ENCODE results near the gene ASMT.
"Not testable (repeated sequence)": the region's sequence is repeated elsewhere in the genome, so short reads cannot be mapped to it uniquely, and the experiment has no call there.

The ASMT gene

DNA sequence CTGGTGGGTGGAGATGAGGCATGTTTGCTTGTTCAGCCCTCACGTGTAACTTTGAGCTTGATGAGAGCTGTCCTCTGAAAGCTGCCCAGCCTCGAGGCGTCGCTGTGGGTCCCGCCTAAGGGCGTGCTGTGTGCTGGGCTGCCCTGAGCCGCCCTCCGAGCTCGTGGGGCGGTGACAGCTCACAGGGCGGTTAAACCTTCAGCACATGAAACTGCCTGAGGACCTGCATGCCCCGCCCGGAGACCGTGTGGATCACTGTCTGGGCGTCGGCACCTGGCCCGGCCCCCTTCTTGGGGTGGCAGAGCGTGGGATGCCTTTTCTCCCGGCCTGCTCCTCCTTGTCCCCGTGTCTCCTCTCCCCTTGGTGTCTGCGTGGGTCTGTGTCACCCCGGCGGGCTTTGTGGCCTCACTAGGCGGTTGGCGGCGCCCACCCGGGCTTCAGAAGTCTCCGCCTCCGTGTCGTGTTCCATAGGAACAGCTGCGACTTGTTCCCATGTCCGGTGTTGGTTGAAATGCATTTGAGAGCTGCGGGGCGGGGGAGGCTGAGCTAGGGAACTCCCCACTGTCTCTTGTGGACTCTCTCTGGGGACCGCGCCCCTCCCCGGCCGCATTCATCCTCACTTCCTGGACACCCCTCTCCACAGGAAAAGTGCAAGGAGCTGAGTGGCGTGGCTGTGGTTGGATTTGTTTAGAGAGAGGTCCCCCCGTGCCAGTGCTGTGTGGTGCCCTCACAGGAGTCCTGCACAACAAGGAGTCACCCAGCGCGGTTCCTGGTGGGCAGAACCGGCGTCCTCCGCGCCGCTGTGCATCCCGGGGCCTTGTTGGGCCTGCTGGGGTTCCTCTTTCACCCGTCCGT is 16.6 kb upstream of the ASMT start:
- DNase-seq, result no peak

DNA sequence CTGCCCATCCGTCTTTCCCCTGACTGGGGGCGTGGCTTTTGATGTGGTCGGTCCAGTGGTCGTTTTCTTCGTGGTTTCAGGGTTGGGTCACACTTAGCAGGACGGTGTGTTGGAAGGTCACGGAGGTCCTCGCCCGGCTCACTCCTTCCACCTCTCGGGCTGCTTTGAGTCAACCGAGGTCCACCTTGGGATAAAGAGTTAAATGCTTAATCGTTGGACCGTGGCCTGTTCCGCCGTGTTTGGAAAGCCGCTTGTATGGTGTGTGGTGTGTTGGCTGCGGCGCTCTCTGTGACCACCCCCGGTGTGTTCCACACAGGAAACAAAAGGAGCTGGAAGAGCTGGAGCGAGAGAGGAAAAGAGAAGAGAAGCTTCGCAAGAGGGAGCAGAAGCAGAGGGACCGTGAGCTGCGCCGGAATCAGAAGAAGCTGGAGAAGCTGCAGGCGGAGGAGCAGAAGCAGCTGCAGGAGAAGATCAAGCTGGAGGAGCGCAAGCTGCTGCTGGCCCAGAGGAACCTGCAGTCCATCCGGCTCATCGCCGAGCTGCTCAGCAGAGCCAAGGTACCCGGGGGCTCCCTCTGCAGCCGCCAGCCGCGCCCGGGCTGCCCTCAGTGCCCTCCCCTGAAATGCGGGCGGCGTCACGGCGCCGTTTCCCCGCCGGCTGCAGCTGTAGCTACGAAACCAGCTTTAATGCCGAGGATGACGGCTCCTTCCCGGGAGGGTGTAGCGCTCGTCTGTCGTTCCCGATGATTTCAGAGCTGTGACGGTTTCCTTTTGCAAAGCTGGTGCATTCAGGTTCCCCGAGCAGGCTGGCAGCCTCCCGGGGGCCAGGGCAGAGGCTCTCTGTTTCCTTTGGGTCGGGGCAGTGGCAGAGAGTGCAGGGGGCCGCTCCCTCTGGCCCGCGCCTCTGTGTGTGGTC is 15.7 kb upstream of the ASMT start:
- no peak for DNase-seq

DNA sequence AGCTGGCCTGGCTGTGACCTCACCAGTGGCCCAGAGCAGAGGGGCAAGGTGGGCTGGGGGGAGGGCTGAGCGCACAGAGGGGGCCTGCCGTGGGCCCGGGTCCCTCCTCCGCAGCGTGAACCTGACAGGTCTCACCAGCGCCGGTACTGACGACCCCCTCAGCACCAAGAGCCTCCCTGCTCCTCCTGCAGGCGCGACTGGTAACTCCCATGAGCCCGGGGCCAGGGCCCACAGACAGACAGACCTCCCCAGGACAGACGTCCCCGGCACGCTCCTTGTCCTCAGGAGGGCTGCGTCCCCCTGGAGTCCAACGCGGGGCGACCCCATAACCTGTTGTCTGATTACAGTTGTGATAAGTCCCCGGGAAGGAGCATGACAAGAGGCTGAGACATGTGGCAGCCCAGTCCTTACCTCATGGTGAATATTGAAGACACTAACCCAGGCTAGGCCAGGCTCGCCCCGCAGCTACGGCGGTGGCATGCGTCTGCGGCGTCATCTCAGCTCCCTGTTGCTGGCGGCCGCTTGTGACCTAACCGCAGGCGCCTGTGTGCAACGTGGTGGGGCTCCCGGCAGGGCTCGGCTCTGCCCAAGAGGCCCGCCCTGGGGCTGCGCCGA is 15.0 kb upstream of the ASMT start:
- DNase-seq, result no peak

DNA sequence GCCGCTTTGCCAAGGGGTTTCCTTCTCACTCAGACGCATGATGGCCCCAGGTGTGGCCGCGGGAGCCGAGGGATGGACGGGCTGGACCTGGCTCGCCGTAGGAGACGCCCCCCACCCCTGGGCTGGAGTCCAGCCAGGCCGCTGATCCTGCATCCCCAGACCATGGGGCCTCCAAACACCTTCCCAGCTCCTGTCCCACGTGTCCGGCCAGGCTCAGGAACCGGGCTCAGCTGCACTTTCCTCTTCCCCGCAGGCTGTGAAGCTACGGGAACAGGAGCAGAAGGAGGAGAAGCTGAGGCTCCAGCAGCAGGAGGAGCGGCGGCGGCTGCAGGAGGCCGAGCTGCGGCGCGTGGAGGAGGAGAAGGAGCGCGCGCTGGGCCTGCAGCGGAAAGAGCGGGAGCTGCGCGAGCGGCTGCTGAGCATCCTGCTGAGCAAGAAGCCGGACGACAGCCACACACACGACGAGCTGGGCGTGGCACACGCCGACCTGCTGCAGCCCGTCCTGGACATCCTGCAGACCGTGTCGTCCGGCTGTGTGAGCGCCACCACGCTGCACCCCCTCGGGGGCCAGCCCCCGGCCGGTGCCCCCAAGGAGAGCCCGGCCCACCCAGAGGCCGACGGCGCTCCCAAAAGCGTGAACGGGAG is 14.3 kb upstream of the ASMT start:
- no peak for DNase-seq

DNA sequence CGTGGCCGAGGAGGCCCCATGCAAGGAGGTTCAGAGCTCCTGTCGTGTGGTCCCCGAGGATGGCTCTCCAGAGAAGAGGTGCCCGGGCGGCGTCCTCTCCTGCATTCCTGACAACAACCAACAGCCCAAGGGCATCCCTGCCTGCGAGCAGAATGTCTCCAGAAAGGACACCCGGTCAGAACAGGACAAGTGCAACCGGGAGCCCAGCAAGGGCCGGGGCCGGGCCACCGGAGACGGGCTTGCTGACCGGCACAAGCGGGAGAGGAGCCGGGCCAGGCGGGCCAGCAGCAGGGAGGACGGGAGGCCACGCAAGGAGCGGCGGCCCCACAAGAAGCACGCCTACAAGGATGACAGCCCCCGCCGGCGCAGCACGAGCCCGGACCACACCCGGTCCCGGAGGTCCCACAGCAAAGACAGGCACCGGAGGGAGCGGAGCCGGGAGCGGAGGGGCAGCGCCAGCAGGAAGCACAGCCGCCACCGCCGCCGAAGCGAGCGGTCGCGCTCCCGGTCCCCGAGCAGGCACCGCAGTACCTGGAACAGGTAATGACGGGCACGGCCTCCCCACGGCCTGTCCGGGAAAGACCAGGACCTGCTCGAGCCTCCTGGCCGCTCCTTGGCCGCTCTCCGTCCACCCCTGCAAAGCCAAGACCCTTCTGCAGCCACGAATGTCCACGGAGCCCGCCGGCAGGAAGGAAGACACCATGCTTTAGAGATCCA is 13.7 kb upstream of the ASMT start:
- DNase-seq, result no peak

DNA sequence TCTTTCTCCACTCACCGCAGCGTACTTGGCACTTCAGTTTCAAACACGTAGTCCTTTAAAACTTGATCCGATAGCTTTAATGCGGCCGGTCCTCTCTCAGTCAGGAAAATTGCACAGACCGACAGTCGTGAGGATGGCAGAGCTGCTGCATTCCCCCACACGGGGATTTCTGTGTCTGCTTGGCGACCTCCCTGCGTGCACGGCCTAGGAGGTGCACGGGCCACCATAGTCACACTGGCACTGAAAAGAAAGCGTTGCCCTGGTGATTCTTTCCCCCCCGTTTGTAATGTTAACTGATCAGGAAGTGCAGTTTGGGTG is 13.1 kb upstream of the ASMT start:
- no peak for DNase-seq

DNA sequence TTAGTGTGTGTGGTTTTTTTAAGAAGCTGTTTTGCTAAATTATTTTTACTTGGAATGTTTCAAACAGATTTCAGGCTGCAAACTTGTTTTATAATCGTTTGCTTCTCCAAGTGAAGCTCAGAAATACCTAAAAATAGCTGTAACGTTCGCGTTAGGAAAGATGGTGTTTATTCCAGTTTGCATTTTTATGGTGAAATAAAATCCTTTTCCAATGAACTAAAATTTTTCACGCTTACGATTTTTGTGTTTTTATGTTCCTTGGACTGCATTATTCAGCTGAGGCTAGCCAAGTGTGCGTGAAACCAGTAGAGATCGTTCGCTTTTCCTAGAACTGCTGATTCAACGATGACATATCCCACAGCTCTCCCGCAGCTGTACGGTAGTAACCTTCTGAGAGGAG is 12.6 kb upstream of the ASMT start:
- DNase-seq, result no peak

DNA sequence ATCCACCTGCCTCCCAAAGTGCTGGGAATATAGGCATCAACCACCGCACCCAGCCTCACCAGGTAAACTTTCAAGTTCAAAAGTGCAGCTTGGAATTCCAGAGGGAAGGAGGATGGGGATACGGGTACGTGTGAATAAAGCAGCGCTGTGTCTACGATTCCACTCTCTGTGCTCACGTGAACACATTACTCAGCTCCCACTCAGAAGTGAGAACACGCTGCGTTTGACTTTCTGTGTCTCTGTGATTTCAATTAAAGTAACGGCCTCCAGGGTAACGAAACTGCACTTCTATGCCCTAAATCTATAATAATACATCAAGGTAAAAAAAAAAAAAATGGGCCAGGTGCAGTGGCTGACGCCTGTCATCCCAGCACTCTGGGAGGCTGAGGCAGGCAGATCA is 8.4 kb upstream of the ASMT start:
- no peak for DNase-seq

DNA sequence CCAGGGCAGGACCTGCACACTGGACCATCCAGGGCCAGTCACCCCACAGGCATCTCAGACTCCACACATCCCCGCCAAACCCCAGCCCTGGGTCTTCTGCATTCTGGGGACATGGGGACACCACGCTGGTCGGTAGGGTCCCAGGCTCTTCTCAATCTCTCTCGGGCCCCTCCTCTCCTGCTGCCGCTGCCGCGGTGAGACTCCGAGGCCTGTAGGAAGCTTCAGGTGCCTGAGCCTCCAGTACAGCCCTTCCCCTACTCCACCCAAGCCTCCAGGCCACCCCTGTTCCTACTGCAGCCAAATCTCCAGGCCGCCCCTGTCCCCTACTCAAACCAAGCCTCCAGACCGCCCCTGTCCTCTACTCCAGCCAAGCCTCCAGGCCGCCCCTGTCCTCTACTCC is 5.5 kb upstream of the ASMT start:
- DNase-seq, result no peak

DNA sequence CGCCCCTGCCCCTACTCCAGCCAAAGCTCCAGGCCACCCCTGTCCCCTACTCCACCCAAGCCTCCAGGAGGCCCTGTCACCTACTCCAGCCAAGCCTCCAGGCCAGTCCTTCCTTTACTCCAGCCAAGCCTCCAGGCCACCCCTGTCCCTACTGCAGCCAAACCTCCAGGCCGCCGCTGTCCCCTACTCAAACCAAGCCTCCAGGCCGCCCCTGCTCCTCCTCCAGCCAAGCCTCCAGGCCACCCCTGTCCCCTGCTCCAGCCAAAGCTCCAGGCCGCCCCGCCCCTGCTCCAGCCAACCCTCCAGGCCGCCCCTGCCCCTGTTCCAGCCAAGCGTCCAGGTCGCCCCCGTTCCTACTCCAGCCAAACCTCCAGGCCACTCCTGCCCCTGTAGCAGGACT is 5.1 kb upstream of the ASMT start:
- no peak for DNase-seq

DNA sequence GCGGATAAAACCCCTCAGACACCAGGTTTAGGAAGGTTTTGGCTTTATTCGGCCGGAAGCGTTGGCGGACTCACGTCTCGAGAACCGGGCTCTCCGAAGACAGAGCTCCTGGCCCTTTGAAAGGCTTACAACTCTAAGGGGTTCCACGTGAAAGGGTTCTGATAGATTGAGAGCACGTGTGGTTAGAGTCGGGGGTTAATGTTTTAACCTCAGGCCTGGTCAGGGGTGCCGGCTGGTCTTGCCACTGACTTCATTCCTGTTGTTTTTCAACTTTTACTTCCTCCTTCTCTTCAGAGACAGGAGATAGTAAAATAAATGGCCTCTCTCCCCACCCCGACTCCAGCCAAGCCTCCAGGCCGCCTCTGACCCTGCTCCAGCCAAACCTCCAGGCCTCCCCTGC is 4.7 kb upstream of the ASMT start:
- DNase-seq, result no peak

DNA sequence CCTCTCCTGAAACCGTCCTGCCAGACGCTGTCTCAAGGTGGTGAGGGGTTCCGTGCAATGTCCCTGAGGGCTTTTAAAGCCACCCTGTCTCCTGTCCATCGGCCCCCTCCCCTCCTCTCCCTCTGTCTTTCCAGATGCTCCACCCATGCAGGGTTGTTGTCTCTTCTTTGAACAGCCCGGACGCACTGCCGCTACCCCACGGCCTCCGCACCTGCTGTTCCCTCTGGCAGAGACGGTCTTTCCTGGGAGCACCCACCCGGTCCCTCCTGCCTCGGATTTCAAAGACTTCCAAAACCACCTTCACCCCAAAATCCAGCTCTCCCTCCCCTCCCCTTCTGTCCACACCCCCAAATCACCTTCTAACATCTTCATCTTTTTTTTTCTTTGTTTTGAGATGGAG is 4.1 kb upstream of the ASMT start:
- no peak for DNase-seq

DNA sequence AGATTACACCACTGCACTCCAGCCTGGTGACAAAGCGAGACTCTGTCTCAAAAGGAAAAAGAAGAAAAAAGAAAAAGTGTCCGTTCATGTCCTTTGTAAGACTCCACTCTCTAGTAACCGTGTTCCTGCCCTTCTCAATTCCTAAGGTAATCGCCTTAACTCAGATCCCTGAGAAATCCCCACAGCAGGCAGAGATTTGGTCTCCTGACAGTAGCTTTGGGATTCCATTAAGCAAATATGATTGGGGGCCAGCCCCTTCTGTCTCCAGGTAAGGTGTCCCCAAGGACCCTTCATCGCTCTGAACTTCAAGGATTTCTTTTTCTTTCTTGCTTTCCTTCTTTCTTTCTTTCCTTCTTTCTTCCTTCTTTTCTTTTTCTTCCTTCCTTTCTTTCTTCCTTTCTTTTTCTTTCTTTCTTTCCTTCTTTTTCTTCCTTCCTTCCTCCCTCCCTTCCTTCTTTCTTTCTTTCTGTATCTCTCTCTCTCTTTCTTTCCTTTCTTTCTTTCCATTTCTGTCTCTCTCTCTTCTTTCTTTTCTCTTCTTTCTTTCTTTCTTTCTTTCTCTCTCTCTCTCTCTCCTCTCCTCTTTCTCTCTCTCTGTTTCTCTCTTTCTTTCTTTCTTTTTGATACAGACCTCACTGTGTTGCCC is 2.1 kb upstream of the ASMT start:
- DNase-seq, result no peak

DNA sequence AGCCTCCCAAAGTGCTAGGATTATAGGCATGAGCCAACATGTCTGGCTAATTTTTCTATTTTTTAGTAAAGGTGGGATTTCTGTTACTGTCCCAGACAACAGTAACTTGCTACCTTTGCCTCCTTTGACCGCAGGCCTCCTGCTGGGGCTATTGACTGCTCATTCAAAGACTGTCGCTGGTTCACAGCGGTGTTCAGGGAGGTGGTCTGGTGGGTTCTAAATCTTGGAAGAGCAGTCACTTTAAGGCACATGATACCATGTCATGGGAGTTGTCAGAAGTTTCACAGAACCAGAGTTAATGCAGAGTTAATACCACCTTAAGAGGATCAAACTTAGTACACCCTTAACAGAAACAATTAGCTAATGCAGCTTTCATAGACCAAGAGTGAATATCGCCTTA is 3.8 kb downstream of the ASMT start:
- no peak for DNase-seq

DNA sequence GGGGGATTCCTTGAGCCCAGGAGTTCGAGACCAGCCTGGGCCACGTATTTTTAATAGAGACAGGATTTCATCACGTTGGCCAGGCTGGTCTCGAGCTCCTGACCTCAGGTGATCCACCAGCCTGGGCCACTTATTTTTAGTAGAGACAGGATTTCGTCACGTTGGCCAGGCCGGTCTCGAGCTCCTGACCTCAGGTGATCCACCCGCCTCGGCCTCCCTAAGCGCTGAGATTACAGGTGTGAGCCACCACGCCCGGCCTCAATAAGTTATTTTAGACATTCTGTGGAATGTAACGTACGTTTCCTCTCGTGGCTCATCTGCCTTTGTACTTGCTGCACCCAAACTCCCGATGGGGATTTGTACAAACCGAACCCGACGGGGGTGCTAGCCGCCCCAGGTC is 8.8 kb downstream of the ASMT start:
- no peak for DNase-seq

DNA sequence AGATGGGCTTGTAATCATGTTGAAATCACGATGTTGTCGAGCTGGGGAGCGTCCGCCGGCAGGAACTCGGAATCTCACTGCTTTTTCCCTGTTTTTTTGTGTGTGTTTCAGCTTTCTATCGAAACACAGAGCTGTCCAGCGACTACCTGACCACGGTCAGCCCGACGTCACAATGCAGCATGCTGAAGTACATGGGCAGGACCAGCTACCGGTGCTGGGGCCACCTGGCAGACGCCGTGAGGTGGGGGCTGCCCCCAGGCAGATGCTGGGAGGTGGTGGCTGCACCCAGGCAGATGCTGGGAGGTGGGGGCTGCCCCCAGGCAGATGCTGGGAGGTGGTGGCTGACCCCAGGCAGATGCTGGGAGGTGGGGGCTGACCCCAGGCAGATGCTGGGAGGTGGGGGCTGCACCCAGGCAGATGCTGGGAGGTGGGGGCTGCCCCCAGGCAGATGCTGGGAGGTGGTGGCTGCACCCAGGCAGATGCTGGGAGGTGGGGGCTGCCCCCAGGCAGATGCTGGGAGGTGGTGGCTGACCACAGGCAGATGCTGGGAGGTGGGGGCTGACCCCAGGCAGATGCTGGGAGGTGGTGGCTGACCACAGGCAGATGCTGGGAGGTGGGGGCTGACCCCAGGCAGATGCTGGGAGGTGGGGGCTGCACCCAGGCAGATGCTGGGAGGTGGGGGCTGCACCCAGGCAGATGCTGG is 9.4 kb downstream of the ASMT start:
- DNase-seq, result not testable (repeated sequence)

DNA sequence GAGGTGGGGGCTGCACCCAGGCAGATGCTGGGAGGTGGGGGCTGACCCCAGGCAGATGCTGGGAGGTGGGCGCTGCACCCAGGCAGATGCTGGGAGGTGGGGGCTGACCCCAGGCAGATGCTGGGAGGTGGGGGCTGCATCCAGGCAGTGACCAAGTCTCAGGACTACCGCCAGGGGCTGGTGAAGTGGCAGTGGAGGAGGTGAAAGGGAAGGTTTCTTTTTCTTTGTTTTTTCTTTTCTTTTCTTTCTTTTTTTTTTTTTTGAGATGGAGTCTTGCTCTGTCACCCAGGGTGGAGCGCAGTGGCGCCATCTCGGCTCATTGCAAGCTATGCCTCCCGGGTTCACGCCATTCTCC is 10.0 kb downstream of the ASMT start:
- not testable (repeated sequence) for DNase-seq

DNA sequence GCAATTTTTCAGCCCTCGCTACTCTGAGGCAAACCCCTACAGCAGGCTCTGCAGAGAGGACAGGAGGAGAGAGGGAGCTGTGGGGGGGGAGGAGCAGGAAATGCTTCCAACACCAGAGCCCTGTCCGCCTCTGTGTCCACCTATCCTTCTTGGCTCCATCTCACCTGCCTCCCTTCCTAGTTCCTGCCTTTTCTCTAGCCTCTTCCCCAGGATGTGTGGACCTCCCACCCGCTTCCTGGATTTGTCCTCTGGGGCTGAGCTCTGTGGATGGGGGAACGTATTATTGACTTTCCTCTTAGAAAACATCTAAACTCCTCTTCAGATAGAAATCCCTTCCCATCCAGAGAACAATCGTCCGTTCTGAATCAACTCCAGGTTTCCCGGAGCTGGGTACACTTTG is 14.4 kb downstream of the ASMT start:
- no peak for DNase-seq

DNA sequence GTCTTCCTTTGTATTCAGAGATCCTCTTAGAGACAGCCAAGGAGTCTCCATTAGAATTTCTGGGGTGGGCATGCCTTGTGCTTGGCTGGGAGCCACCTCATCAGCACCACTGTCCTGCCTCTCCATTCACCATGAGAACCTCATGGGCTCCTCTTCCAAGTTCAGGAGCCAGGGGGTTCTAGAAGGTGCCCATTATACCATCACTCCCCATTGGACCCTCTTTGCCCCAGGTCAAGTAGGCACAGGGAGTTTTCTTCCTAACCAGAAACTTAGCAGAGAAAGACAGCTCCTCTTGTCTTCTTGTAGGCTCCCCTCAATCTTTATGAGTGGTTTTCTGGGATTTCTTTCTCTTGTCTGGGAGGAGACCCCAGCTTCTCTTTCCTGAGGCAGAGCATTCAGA is 31.1 kb downstream of the ASMT start:
- no peak for DNase-seq

DNA sequence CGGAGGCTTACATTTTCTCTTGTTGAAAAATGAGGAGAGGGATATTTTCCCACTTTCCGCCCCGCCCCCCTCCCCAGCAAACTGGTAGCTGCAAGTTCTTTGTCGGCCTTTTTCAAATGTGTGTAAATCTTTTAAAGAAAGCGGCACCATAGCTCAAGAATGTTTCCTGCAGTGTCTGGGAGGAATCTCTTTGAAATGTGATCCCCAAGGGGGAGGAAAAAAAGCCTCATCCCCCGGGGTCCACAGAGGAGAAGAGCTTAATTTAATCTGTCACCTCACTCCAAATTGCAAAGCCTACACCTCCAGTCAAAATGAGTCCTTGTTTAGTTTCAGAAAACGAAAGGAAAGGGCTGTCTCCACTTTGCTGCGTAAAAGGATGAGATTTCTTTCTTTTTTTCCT is 34.8 kb downstream of the ASMT start:
- no peak for DNase-seq

DNA sequence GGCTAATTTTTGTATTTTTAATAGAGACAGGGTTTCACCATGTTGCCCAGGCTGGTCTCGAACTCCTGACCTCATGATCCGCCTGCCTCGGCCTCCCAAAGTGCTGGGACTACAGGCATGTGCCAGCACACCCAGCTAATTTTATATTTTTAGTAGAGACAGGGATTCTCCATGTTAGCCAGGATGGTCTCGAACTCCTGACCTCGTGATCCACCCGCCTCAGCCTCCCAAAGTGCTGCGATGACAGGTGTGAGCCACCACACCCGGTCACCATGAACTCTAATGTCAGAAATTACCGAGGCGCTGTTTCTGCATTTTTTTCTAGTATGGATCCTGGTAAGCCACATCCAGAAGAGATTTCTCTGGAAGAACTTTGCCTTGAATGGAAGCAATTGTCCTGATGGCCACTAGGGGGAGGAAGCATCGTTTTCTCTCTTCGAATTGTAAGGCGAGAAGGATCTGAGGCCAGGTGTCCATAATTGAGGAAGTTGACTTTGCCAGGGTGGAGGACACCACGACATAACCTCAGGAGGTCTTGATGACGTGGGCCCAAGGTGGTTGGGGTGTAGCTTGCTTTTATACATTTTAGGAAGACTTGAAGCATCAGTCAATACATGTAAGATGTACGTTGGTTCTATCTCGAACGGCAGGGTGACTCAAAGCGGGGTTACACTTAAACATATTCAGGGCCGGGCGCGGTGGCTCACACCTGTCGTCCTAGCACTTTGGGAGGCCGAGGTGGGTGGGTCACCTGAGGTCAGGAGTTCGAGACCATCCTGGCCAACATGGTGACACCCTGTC is 37.4 kb downstream of the ASMT start:
- peak; percentile 27 for DNase-seq

Measured in NCI-H526 treated with DMSO at 0.1 percent for 48 hours (cell line).